Measurements from ENCODE around the gene ARCN1.

DNA sequence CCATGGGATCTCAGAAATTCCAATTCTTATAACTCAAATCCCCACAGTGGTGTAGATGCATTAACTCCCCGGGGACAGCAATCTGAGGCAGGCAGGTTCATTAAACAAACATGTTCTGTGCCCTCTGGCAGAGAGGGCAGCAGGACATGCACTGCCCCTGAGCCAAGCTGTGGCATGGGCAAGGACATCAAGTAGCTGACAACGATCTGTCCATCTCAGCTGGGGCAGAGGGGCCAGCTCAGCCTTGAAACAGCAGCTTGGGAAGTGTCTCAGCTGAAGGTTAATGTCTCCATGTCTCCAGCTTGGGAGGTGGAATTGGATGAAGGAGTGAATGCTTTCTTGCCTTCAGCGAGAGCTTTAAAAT is 27.6 kb upstream of the ARCN1 start:
- TF ChIP-seq, protein P1, sequence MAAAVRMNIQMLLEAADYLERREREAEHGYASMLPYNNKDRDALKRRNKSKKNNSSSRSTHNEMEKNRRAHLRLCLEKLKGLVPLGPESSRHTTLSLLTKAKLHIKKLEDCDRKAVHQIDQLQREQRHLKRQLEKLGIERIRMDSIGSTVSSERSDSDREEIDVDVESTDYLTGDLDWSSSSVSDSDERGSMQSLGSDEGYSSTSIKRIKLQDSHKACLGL (CRISPR knock-in tag; IDR thresholded peaks at IDR 0.05; ENCODE audit: borderline replicate concordance, poor library complexity, severe bottlenecking), result no peak
- TF ChIP-seq, protein P2, sequence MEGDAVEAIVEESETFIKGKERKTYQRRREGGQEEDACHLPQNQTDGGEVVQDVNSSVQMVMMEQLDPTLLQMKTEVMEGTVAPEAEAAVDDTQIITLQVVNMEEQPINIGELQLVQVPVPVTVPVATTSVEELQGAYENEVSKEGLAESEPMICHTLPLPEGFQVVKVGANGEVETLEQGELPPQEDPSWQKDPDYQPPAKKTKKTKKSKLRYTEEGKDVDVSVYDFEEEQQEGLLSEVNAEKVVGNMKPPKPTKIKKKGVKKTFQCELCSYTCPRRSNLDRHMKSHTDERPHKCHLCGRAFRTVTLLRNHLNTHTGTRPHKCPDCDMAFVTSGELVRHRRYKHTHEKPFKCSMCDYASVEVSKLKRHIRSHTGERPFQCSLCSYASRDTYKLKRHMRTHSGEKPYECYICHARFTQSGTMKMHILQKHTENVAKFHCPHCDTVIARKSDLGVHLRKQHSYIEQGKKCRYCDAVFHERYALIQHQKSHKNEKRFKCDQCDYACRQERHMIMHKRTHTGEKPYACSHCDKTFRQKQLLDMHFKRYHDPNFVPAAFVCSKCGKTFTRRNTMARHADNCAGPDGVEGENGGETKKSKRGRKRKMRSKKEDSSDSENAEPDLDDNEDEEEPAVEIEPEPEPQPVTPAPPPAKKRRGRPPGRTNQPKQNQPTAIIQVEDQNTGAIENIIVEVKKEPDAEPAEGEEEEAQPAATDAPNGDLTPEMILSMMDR (IDR thresholded peaks at IDR 0.05 in 2 of 3, conservative IDR thresholded peaks at IDR 0.05 in 1 of 3; ENCODE audit: insufficient read depth in 2 of 3, low read depth in 1 of 3, low read length in 3 of 3), result no peak
- no peak for TF ChIP-seq CREB1 (IDR thresholded peaks at IDR 0.05)
- TF ChIP-seq CREB1 (CRISPR knock-in tag; IDR thresholded peaks at IDR 0.05), result no peak
- no peak for TF ChIP-seq EZH2 (IDR thresholded peaks at IDR 0.05; ENCODE audit: borderline replicate concordance, low read depth, low read length)
- TF ChIP-seq NFRKB (IDR thresholded peaks at IDR 0.05; ENCODE audit: low read depth), result no peak
- TF ChIP-seq HMG20A (CRISPR knock-in tag; conservative IDR thresholded peaks at IDR 0.05), result no peak
- TF ChIP-seq, protein P3, sequence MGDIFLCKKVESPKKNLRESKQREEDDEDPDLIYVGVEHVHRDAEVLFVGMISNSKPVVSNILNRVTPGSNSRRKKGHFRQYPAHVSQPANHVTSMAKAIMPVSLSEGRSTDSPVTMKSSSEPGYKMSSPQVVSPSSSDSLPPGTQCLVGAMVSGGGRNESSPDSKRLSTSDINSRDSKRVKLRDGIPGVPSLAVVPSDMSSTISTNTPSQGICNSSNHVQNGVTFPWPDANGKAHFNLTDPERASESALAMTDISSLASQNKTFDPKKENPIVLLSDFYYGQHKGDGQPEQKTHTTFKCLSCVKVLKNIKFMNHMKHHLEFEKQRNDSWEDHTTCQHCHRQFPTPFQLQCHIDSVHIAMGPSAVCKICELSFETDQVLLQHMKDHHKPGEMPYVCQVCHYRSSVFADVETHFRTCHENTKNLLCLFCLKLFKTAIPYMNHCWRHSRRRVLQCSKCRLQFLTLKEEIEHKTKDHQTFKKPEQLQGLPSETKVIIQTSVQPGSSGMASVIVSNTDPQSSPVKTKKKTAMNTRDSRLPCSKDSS (IDR thresholded peaks at IDR 0.05; ENCODE audit: low read depth, partially characterized antibody), result no peak

Data from K562 (cell line).